H1 (cell line): ENCODE measurements around the gene TMEM182. TPM values are rescaled to one million over a fixed set of nuclear protein-coding genes. Genes with fewer than 3 reads are reported as not detected.

Experiments
- CTCF ChIA-PET: fragments of 300-600 bp; sonication (Branson Sonifier 250); formaldehyde crosslinking; loops from one replicate; lab custom pipeline; 2021; ENCODE audit not compliant: partially characterized antibody; lab: Charles Lee
- POLR2A ChIA-PET: fragments of 300-600 bp; sonication (Branson Sonifier 250); formaldehyde crosslinking; loops from one replicate; lab custom pipeline; 2021; ENCODE audit warnings: inconsistent platforms; ENCODE audit not compliant: partially characterized antibody; lab: Charles Lee
- DNase-seq, 2 experiments: peaks; one replicate each; pipeline versions ENCODE4 v3.0.0 to v3.0.0-alpha.2; 2010 to 2022; ENCODE audit warnings: low spot score in 2 of 2, low read depth in 1 of 2, mixed read lengths in 1 of 2
- FAIRE-seq: peaks from 2 replicates; lab custom pipeline; 2011; peaks lifted over from hg19 to GRCh38; lab: Jason Lieb, UNC
- H2AFZ ChIP-seq: 2 replicates; pipeline ENCODE4 v1.8.1; 2012; ENCODE audit warnings: low read length, inconsistent platforms
- H2AK5ac ChIP-seq: 2 replicates; pipeline ENCODE4 v1.6.1; 2013; ENCODE audit warnings: low read depth, low read length
- H2BK120ac ChIP-seq: replicated peaks from 2 replicates; pipeline ENCODE3; 2013; ENCODE audit warnings: low read depth, low read length, inconsistent platforms
- H2BK12ac ChIP-seq: 2 replicates; pipeline ENCODE4 v1.6.1; 2013; ENCODE audit warnings: low read depth, low read length
- H2BK15ac ChIP-seq: 2 replicates; pipeline ENCODE4 v1.6.1; 2013; ENCODE audit warnings: low read length
- H2BK20ac ChIP-seq: 2 replicates; pipeline ENCODE4 v1.6.1; 2013; ENCODE audit warnings: low read length
- H2BK5ac ChIP-seq: 2 replicates; pipeline ENCODE4 v1.6.1; 2013; ENCODE audit warnings: low read depth, low read length
- H3K14ac ChIP-seq: 2 replicates; pipeline ENCODE4 v1.6.1; 2013; ENCODE audit warnings: inconsistent platforms; ENCODE audit not compliant: insufficient read length
- H3K18ac ChIP-seq: 2 replicates; pipeline ENCODE4 v1.6.1; 2013; ENCODE audit warnings: low read length; ENCODE audit errors: extremely low read depth
- H3K23ac ChIP-seq: 2 replicates; pipeline ENCODE4 v1.6.1; 2013; ENCODE audit warnings: inconsistent platforms; ENCODE audit not compliant: insufficient read length
- H3K23me2 ChIP-seq: 2 replicates; pipeline ENCODE4 v1.6.1; 2013; ENCODE audit warnings: low read depth, low read length
- H3K27ac ChIP-seq: 2 replicates; pipeline ENCODE4 v1.6.1; 2011; ENCODE audit warnings: low read depth, low read length, inconsistent platforms
- H3K27me3 ChIP-seq, 4 experiments: replicated peaks in 1 of 4; 1 replicate in 1 of 4; 2 replicates in 3 of 4; pipeline versions ENCODE4 v1.6.1 to v1.8.1; 2011 to 2013; ENCODE audit warnings: low read length in 3 of 4, mild to moderate bottlenecking in 3 of 4, inconsistent platforms in 2 of 4, mixed read lengths in 2 of 4, moderate library complexity in 1 of 4; ENCODE audit not compliant: control insufficient read depth in 3 of 4, insufficient read depth in 3 of 4; ENCODE audit errors: extremely low read depth in 1 of 4
- H3K36me3 ChIP-seq, 4 experiments: 2 replicates each; pipeline versions ENCODE4 v1.6.1 to v1.8.1; 2011 to 2013; ENCODE audit warnings: mild to moderate bottlenecking in 4 of 4, low read length in 3 of 4, moderate library complexity in 2 of 4, control low read depth in 1 of 4, inconsistent platforms in 1 of 4; ENCODE audit not compliant: insufficient read depth in 4 of 4, control insufficient read depth in 2 of 4
- H3K4ac ChIP-seq: replicated peaks from 2 replicates; pipeline ENCODE3; 2013; ENCODE audit warnings: low read length, low read depth, mixed read lengths, inconsistent platforms; ENCODE audit not compliant: insufficient read length
- H3K4me1 ChIP-seq, 4 experiments: replicated peaks in 1 of 4; 1 replicate in 1 of 4; 2 replicates in 3 of 4; pipeline versions ENCODE4 v1.6.1 to v1.8.1; 2011 to 2013; ENCODE audit warnings: low read length in 3 of 4, inconsistent platforms in 2 of 4, mixed read lengths in 1 of 4; ENCODE audit not compliant: insufficient read depth in 4 of 4, control insufficient read depth in 3 of 4
- H3K4me2 ChIP-seq, 2 experiments: 2 replicates each; pipeline versions ENCODE4 v1.6.1 to v1.8.1; 2011 to 2013; ENCODE audit warnings: low read depth in 2 of 2, low read length in 2 of 2, control low read depth in 1 of 2, inconsistent platforms in 1 of 2, mild to moderate bottlenecking in 1 of 2; ENCODE audit not compliant: insufficient read depth in 1 of 2
- H3K4me3 ChIP-seq, 4 experiments: fragments of 200-600, 300-600 bp in 1 of 4; sonication (generic), shearing (Covaris generic), sonication (Bioruptor Twin) in 1 of 4; 2 replicates each; pipeline versions ENCODE4 v1.5.1 to v1.8.1; 2011 to 2016; ENCODE audit warnings: low read length in 4 of 4, low read depth in 3 of 4, control low read depth in 2 of 4, inconsistent platforms in 2 of 4, mild to moderate bottlenecking in 2 of 4, mixed read lengths in 1 of 4, moderate library complexity in 1 of 4; ENCODE audit not compliant: insufficient read depth in 2 of 4; ENCODE audit errors: extremely low read depth in 1 of 4
- H3K56ac ChIP-seq: replicated peaks from 2 replicates; pipeline ENCODE3; 2013; ENCODE audit warnings: low read depth, mild to moderate bottlenecking, mixed read lengths, low read length, inconsistent platforms; ENCODE audit not compliant: insufficient read length
- H3K79me1 ChIP-seq: 2 replicates; pipeline ENCODE4 v1.6.1; 2013; ENCODE audit warnings: low read depth, low read length, control low read depth
- H3K79me2 ChIP-seq, 2 experiments: 2 replicates each; pipeline versions ENCODE4 v1.6.1 to v1.8.1; 2012 to 2013; ENCODE audit warnings: low read length in 2 of 2, mild to moderate bottlenecking in 2 of 2, inconsistent platforms in 1 of 2; ENCODE audit not compliant: insufficient read depth in 2 of 2, control insufficient read depth in 1 of 2
- H3K9ac ChIP-seq, 4 experiments: replicated peaks in 1 of 4; 1 replicate in 1 of 4; 2 replicates in 3 of 4; pipeline versions ENCODE4 v1.6.1 to v1.8.1; 2011 to 2013; ENCODE audit warnings: low read depth in 3 of 4, low read length in 3 of 4, control low read depth in 2 of 4, mild to moderate bottlenecking in 2 of 4, moderate library complexity in 2 of 4, inconsistent platforms in 1 of 4; ENCODE audit errors: extremely low read depth in 1 of 4
- H3K9me3 ChIP-seq, 2 experiments: 2 replicates each; pipeline versions ENCODE4 v1.6.1 to v1.8.1; 2012 to 2013; ENCODE audit warnings: mild to moderate bottlenecking in 2 of 2, moderate library complexity in 2 of 2, control low read depth in 1 of 2, inconsistent platforms in 1 of 2, low read depth in 1 of 2, low read length in 1 of 2, mixed read lengths in 1 of 2; ENCODE audit not compliant: insufficient read depth in 2 of 2
- H4K20me1 ChIP-seq, 2 experiments: replicated peaks in 1 of 2; 2 replicates each; pipeline versions ENCODE3 to v1.8.1; 2011 to 2013; ENCODE audit warnings: inconsistent platforms in 2 of 2, low read length in 2 of 2, mild to moderate bottlenecking in 1 of 2; ENCODE audit not compliant: insufficient read depth in 2 of 2, control insufficient read depth in 1 of 2
- H4K5ac ChIP-seq: 2 replicates; pipeline ENCODE4 v1.6.1; 2013; ENCODE audit warnings: low read length, low read depth, mixed read lengths, inconsistent platforms; ENCODE audit not compliant: insufficient read length
- H4K8ac ChIP-seq: 2 replicates; pipeline ENCODE4 v1.8.0; 2013; ENCODE audit warnings: mild to moderate bottlenecking, moderate library complexity, low read length, inconsistent platforms; ENCODE audit not compliant: insufficient read depth; ENCODE audit errors: extremely low read depth
- H4K91ac ChIP-seq: replicated peaks from 2 replicates; pipeline ENCODE3; 2013; ENCODE audit warnings: low read length, mixed read lengths, inconsistent platforms; ENCODE audit not compliant: insufficient read length
- BACH1 ChIP-seq: IDR thresholded peaks from 2 replicates; pipeline ENCODE4 v1.6.1; 2012; ENCODE audit warnings: low read length, improper control_type of control experiment
- SIX5 ChIP-seq: IDR thresholded peaks from 2 replicates; pipeline ENCODE4 v1.6.1; 2011; ENCODE audit warnings: mild to moderate bottlenecking, low read depth, low read length
- ZNF274 ChIP-seq: IDR thresholded peaks from 2 replicates; pipeline ENCODE4 v1.7.0; 2012; ENCODE audit warnings: low read length, borderline replicate concordance; ENCODE audit errors: extremely low read depth
- WGBS, 2 experiments: shearing (Covaris generic) in 1 of 2; methylation state at CpG; one replicate each; pipeline versions ENCODE4 v1.1.6 to v1.1.7; 2013 to 2015; ENCODE audit warnings: low lambda C conversion rate in 2 of 2, mixed read lengths in 2 of 2, inconsistent platforms in 1 of 2, low coverage in 1 of 2, missing lambda C conversion rate in 1 of 2; ENCODE audit not compliant: insufficient replicate concordance in 2 of 2, insufficient coverage in 1 of 2, insufficient read length in 1 of 2; ENCODE audit errors: extremely low coverage in 1 of 2, missing lambda C conversion rate in 1 of 2; 5-methylcytosine and 5-hydroxymethylcytosine counted together
- polyA plus RNA-seq, 7 experiments: library from polyadenylated mRNA; depleted of rRNA in 3 of 7; stranded (reverse) in 5 of 7; unstranded in 2 of 7; fragments of >200 nt in 5 of 7; fragments of 200-250 nt in 2 of 7; gene quantifications; 1 replicate in 5 of 7; 2 replicates in 1 of 7; 4 replicates in 1 of 7; pipeline versions ENCODE4 v1.2.1 to v1.2.3, GENCODE V29; 2011 to 2013; ENCODE audit warnings: missing spikeins in 2 of 7, mixed read lengths in 2 of 7
- total RNA-seq: library from RNA; stranded (reverse); fragmentation: NEBNext Ultra II Directional; extraction: Animal tissue kit (Norgen Biotek cat#: 25700); gene quantifications from 2 replicates; pipeline ENCODE4 v1.2.1, GENCODE V29; 2021

Gene TMEM182
- total and polyA plus RNA-seq, 2 of the 8 experiments (the other 6 are each of a cell fraction or from before 2014, with no cell fraction given): 3.1 to 4.3 TPM

- Histone ChIP-seq H2BK12ac (no peak overlapping the region), H2BK15ac (no peak overlapping the region), H4K91ac (no peak overlapping the region), H3K4me2 (no peak overlapping the region), H3K18ac (no peak overlapping the region), H2BK20ac (no peak overlapping the region), H4K20me1 (peaks cover 0 to 8% of the 10 kb centered on the region in 2 experiments), H3K9ac (no peak overlapping the region), H3K23me2 (no peaks in the 10 kb centered on the region), H2AFZ (no peak overlapping the region), H3K14ac (no peak overlapping the region), H2BK120ac (no peak overlapping the region), H4K5ac (no peak overlapping the region), H2AK5ac (no peak overlapping the region), H3K56ac (no peak overlapping the region), H3K27ac (no peak overlapping the region), H3K27me3 (no peaks in the 10 kb centered on the region), H3K79me2 (no peaks in the 10 kb centered on the region), H2BK5ac (no peak overlapping the region), H3K36me3 (peaks cover 1 to 53% (median 20%) of the 10 kb centered on the region in 4 experiments), H3K23ac (no peak overlapping the region), H3K9me3 (no peaks in the 10 kb centered on the region), H3K4me1 (no peaks in the 10 kb centered on the region)
- ChIA-PET POLR2A (no interaction called here), CTCF (interaction anchor here (0.6 to 0.7 kb wide), 2 partner anchors 245 to 1059 kb away, joined by 3 read pairs; partner anchors contain the start of gene SLC9A4)
- 91% methylated on average over 26 of the region's 26 CpGs; no CpG with 5 or more reads in 1 of the 2 experiments for WGBS, 2 experiments
- no peak for FAIRE-seq
- TF ChIP-seq ZNF274: no peak
- no peak for TF ChIP-seq SIX5
- TF ChIP-seq BACH1: no peak
- TF ChIP-seq, all 59 proteins: peak for 0
- no peak for DNase-seq
- no peaks in the 10 kb centered on the region for H3K79me1 ChIP-seq
- no peak overlapping the region for H3K4ac ChIP-seq
- no peak overlapping the region for H4K8ac ChIP-seq
- no peak overlapping the region for H3K4me3 ChIP-seq
Measured at GRCh38 chr2:102718387-102719316, 43.2 kb upstream of the TMEM182 start.
